Vagina (tissue), 2 donors: ENCODE data around the gene CREBZF. TPM values are rescaled to one million over a fixed set of nuclear protein-coding genes. Genes with fewer than 3 reads are reported as not detected.
A peak's percentile ranks its signal among the peaks of the same experiment; 100 is the strongest.

ENCODE experiments used
- DNase-seq, 2 donors: peaks; one replicate each; pipeline ENCODE4 v3.0.0-alpha.2; 2017; ENCODE audit errors: extremely low spot score in 2 of 2
- H3K27ac ChIP-seq: fragments of 200-600 bp; sonication (generic); one replicate; pipeline ENCODE4 v1.5.1; 2019
- H3K27me3 ChIP-seq: fragments of 200-600 bp; sonication (generic); one replicate; pipeline ENCODE4 v1.5.1; 2019
- H3K36me3 ChIP-seq, 2 donors: fragments of 200-600 bp; sonication (generic); one replicate each; pipeline ENCODE4 v1.5.1; 2017 to 2019
- H3K4me1 ChIP-seq: fragments of 200-600 bp; sonication (generic); one replicate; pipeline ENCODE4 v1.5.1; 2019
- H3K4me3 ChIP-seq, 2 donors: fragments of 200-600 bp; sonication (generic); 1 replicate in 1 of 2; 2 replicates in 1 of 2; pipeline ENCODE4 v1.5.1; 2016 to 2019
- H3K9me3 ChIP-seq: fragments of 200-600 bp; sonication (generic); one replicate; pipeline ENCODE4 v1.5.1; 2019
- CTCF ChIP-seq, 3 experiments: fragments of 450-650 bp in 2 of 3; fragments of 200-600 bp in 1 of 3; sonication (generic) in 1 of 3; IDR thresholded peaks; one replicate each; pipeline ENCODE4 v1.5.1; 2017 to 2019; ENCODE audit warnings: antibody characterized with exemption in 3 of 3, mild to moderate bottlenecking in 2 of 3, moderate library complexity in 2 of 3
- POLR2A ChIP-seq, 2 donors: fragments of 450-650 bp; IDR thresholded peaks; one replicate each; pipeline ENCODE4 v1.6.1; 2017; ENCODE audit warnings: antibody characterized with exemption in 2 of 2, mild to moderate bottlenecking in 2 of 2, moderate library complexity in 2 of 2
- POLR2AphosphoS5 ChIP-seq, 2 donors: sonication (generic); formaldehyde crosslinking; IDR thresholded peaks; one replicate each; pipeline ENCODE4 v1.9.0; 2017; ENCODE audit warnings: antibody characterized with exemption in 2 of 2, mild to moderate bottlenecking in 2 of 2, low read depth in 1 of 2; ENCODE audit not compliant: insufficient read depth in 1 of 2
- intact Hi-C: fragments of 100-400 bp; cut with DNase I; formaldehyde crosslinking; loops from one replicate; pipeline ENCODE4 v1.15.1; 2023
- total RNA-seq: library from RNA; depleted of rRNA; stranded (reverse); fragments of >200 nt; gene quantifications from one replicate; pipeline ENCODE4 v1.2.3, GENCODE V29; 2016

CREBZF gene
- total RNA-seq, 1 donor from 2014 or later = 60.9 TPM

DNA sequence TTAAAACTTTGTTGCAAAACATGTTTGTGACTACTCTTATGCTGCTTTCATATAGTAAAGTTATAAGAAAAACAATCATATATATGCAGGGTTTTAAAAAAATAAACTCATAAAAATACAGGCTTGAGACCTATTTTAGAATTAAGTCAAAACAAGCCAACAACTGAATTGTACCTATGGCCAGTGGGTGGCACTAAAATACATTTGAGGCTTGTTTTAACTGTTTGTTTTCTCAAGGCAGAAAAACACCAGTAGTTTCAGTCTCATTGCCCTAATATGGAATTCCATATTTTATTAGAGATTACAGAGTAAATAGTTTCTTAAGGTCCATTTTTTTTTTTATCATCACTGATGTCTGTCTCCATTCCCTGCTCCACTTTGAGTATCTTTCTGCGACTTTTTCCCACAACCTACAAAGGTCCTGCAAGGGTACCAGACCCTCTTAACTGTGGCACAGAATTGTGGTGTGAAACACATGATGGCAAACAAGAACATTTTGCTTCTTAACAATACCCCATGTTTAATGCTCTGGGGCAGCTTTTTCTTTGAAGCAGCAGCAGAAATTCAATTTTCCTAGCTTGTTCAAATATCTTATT lies 29.6 kb upstream of the CREBZF start:
- Histone ChIP-seq H3K4me1 (no peaks in the 10 kb centered on the region), H3K4me3 (no peak overlapping the region), H3K9me3 (no peaks in the 10 kb centered on the region), H3K27me3 (no peaks in the 10 kb centered on the region), H3K27ac (no peak overlapping the region), H3K36me3 (no peaks in the 10 kb centered on the region)
- intact Hi-C loops = no loop called here
- no peak for DNase-seq
- TF ChIP-seq CTCF (IDR thresholded peaks at IDR 0.05) = peak in 2 of 3 experiments; percentile 20 to 28
- no peak for TF ChIP-seq POLR2A (IDR thresholded peaks at IDR 0.05)

DNA sequence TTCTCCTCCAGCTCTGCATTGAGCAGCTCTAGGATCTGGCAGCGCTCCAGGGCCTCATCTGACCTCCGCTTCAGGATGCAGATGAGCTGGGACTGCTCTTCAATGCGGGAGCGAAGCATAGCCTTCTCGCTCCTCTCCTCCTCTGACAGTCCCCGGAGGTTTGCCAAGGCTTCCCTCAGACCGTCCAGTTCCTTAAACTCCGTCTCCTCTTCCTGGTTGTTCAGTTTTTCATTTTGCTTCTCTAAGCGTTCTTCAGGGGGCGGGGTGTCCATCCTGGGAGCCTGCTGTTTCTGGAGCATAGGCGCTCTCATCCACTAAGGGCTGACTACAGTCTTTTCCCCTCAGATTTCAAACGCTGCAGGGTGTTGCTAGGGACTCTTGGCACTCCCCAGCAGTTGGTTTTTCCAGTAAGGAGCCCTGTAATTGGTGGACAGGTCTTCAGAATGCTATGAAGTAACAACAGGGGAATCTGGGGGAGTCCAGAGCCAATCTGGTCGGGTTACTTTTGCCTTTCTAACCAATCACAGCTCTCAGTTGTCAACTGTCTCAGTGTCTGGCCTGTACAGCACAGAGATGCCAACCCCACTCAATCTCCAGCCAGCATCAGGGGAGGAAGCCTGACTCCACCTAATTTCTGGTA lies 21.0 kb upstream of the CREBZF start, which contains the start of gene CCDC89:
Gene CCDC89, minus strand, starts transcription at position 376 of the 640 bp plus-strand sequence. Its CDS starts 65 bp downstream, at position 311.
- H3K9me3 ChIP-seq = no peaks in the 10 kb centered on the region
- TF ChIP-seq POLR2AphosphoS5 (IDR thresholded peaks at IDR 0.05; ENCODE audit: insufficient read depth in 1 of 2, low read depth in 1 of 2) (peak; percentile 52 to 60), POLR2A (IDR thresholded peaks at IDR 0.05) (no peak), CTCF (IDR thresholded peaks at IDR 0.05) (no peak)
- no peaks in the 10 kb centered on the region for H3K27me3 ChIP-seq
- intact Hi-C loops = no loop called here
- peak within 1 kb of the TSS; percentile 40 to 41 for H3K4me3 ChIP-seq
- H3K4me1 ChIP-seq = peaks cover 12% of the 10 kb centered on the region
- H3K27ac ChIP-seq = peak within 1 kb of the TSS; percentile 71
- no peaks in the 10 kb centered on the region for H3K36me3 ChIP-seq
- DNase-seq = peak in 1 of 2 donors; percentile 95

GRCh38 chr11:85685125-85685819 lies 20.3 kb upstream of the CREBZF start:
- H3K4me1 ChIP-seq = peaks cover 12% of the 10 kb centered on the region
- no peak for TF ChIP-seq POLR2AphosphoS5 (IDR thresholded peaks at IDR 0.05; ENCODE audit: insufficient read depth in 1 of 2, low read depth in 1 of 2)
- TF ChIP-seq CTCF (IDR thresholded peaks at IDR 0.05) = no peak
- no peak for TF ChIP-seq POLR2A (IDR thresholded peaks at IDR 0.05)
- intact Hi-C loops = no loop called here
- no peaks in the 10 kb centered on the region for H3K9me3 ChIP-seq
- peak overlapping the region; percentile 71 for H3K27ac ChIP-seq
- no peaks in the 10 kb centered on the region for H3K27me3 ChIP-seq
- H3K36me3 ChIP-seq = no peaks in the 10 kb centered on the region
- H3K4me3 ChIP-seq = peak overlapping the region; percentile 40 to 41
- no peak for DNase-seq

GRCh38 chr11:85682330-85683305 lies 17.7 kb upstream of the CREBZF start:
- H3K27ac ChIP-seq = peak overlapping the region; percentile 30
- intact Hi-C loops = no loop called here
- no peak for DNase-seq

DNA sequence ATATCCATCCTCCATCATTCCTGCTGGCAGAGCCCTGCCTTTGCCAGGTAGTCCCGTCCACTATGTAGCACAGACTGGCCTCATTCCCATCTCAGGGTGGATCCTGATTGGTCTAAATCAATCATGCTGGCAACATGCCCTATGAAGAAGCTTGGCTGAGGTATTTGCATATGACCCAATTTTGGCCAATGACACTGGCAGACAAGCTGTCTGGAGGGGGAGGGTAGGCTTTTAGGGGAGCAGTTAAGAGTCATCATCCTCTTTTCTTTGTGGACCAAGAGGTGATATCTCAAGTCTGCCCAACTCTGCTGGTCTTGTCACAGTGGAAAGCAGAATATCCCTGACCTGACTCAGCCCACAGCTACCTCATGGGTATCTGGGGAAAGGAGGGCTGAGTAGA lies 16.0 kb upstream of the CREBZF start:
- no peak for DNase-seq
- Histone ChIP-seq H3K4me1 (peaks cover 7% of the 10 kb centered on the region), H3K27ac (no peak overlapping the region), H3K27me3 (no peaks in the 10 kb centered on the region), H3K36me3 (no peaks in the 10 kb centered on the region), H3K4me3 (no peak overlapping the region), H3K9me3 (no peaks in the 10 kb centered on the region)
- TF ChIP-seq POLR2AphosphoS5 (IDR thresholded peaks at IDR 0.05; ENCODE audit: insufficient read depth in 1 of 2, low read depth in 1 of 2) = no peak
- TF ChIP-seq POLR2A (IDR thresholded peaks at IDR 0.05) = no peak
- no peak for TF ChIP-seq CTCF (IDR thresholded peaks at IDR 0.05)
- intact Hi-C loops = no loop called here

More at GRCh38 chr11:85682330-85683305, 17.7 kb upstream of the CREBZF start:
- TF ChIP-seq POLR2AphosphoS5 (IDR thresholded peaks at IDR 0.05; ENCODE audit: insufficient read depth in 1 of 2, low read depth in 1 of 2) (peak in 1 of 2 donors; percentile 49), POLR2A (IDR thresholded peaks at IDR 0.05) (no peak)
- no peaks in the 10 kb centered on the region for H3K9me3 ChIP-seq
- no peaks in the 10 kb centered on the region for H3K36me3 ChIP-seq
- H3K4me3 ChIP-seq = peak overlapping the region; percentile 41 to 50
- peaks cover 12% of the 10 kb centered on the region for H3K4me1 ChIP-seq
- no peaks in the 10 kb centered on the region for H3K27me3 ChIP-seq
